Hepatocyte (in vitro differentiated cells): Measurements from ENCODE around the gene LRRC51.

Experiments used
- EZH2 ChIP-seq: fragments of 200-600 bp; sonication (generic); IDR thresholded peaks from 2 replicates; pipeline ENCODE4 v1.6.1; 2016; ENCODE audit warnings: antibody characterized with exemption, mild to moderate bottlenecking, borderline replicate concordance
- EZH2phosphoT487 ChIP-seq: fragments of 200-600 bp; sonication (generic); IDR thresholded peaks from one replicate; pipeline ENCODE4 v1.6.1; 2018; ENCODE audit warnings: antibody characterized with exemption, mild to moderate bottlenecking, low read depth, moderate library complexity; ENCODE audit not compliant: unreplicated experiment, severe bottlenecking
- TF ChIP-seq, protein P1 (sequence below): fragments of 200-600 bp; sonication (generic); IDR thresholded peaks from 2 replicates; pipeline ENCODE4 v1.5.1; 2016; ENCODE audit warnings: antibody characterized with exemption, mild to moderate bottlenecking; ENCODE audit not compliant: poor library complexity

DNA sequence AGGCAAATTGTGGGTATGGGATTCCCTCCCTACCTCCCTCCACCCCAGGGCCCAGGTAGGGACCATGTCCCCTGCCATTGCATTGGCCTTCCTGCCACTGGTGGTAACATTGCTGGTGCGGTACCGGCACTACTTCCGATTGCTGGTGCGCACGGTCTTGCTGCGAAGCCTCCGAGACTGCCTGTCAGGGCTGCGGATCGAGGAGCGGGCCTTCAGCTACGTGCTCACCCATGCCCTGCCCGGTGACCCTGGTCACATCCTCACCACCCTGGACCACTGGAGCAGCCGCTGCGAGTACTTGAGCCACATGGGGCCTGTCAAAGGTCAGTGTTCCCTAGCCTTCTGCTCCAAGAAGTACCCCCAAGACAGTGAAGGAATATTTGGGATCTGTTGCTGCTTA is 25.2 kb downstream of the LRRC51 start, which contains the start of gene TOMT:
- TF ChIP-seq, protein P1, sequence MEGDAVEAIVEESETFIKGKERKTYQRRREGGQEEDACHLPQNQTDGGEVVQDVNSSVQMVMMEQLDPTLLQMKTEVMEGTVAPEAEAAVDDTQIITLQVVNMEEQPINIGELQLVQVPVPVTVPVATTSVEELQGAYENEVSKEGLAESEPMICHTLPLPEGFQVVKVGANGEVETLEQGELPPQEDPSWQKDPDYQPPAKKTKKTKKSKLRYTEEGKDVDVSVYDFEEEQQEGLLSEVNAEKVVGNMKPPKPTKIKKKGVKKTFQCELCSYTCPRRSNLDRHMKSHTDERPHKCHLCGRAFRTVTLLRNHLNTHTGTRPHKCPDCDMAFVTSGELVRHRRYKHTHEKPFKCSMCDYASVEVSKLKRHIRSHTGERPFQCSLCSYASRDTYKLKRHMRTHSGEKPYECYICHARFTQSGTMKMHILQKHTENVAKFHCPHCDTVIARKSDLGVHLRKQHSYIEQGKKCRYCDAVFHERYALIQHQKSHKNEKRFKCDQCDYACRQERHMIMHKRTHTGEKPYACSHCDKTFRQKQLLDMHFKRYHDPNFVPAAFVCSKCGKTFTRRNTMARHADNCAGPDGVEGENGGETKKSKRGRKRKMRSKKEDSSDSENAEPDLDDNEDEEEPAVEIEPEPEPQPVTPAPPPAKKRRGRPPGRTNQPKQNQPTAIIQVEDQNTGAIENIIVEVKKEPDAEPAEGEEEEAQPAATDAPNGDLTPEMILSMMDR: no peak
- TF ChIP-seq EZH2phosphoT487 (no peak), EZH2 (no peak)
